Lower lobe of right lung (tissue), 2 donors: ENCODE measurements around the gene CUEDC1. TPM values are rescaled to one million over a fixed set of nuclear protein-coding genes. Genes with fewer than 3 reads are reported as not detected.
A peak's percentile ranks its signal among the peaks of the same experiment; 100 is the strongest.

Experiments
- ATAC-seq, 2 donors: fragments of 200-7000 bp; cut with Tn5 transposase; one replicate each; pipeline ENCODE4 v1.9.1; 2020 to 2022; ENCODE audit warnings: mild to moderate bottlenecking in 2 of 2, moderate library complexity in 2 of 2
- DNase-seq: peaks from one replicate; pipeline ENCODE4 v3.0.0-alpha.2; 2020
- H3K27ac ChIP-seq: fragments of 200-600 bp; one replicate; pipeline ENCODE4 v1.8.0; 2022
- H3K27me3 ChIP-seq: fragments of 200-600 bp; one replicate; pipeline ENCODE4 v1.8.0; 2022; ENCODE audit warnings: low read depth
- H3K36me3 ChIP-seq: fragments of 200-600 bp; one replicate; pipeline ENCODE4 v1.8.0; 2022; ENCODE audit warnings: mild to moderate bottlenecking
- H3K4me1 ChIP-seq: fragments of 200-600 bp; one replicate; pipeline ENCODE4 v1.8.0; 2022
- H3K4me3 ChIP-seq: fragments of 200-600 bp; one replicate; pipeline ENCODE4 v1.8.0; 2022; ENCODE audit warnings: mild to moderate bottlenecking
- H3K9me3 ChIP-seq: fragments of 200-600 bp; one replicate; pipeline ENCODE4 v1.8.0; 2022
- intact Hi-C: fragments of 100-400 bp; cut with DNase I; formaldehyde crosslinking; loops from one replicate; pipeline ENCODE4 v1.11.0; 2022
- total RNA-seq: library from RNA; stranded (reverse); fragmentation: NEBNext Ultra II Directional; extraction: Animal tissue kit (Norgen Biotek cat#: 25700); gene quantifications from one replicate; pipeline ENCODE4 v1.2.1, GENCODE V29; 2021
- TF ChIP-seq, protein P1 (sequence below): fragments of 200-600 bp; IDR thresholded peaks from one replicate; pipeline ENCODE4 v1.8.0; 2022; ENCODE audit warnings: antibody characterized with exemption, mild to moderate bottlenecking
- donor health status: DM: no; HTN: yes; CAD: no; lungs with severe emphysema.

The CUEDC1 gene
- total RNA-seq, 1 donor from 2014 or later = 42.8 TPM

DNA sequence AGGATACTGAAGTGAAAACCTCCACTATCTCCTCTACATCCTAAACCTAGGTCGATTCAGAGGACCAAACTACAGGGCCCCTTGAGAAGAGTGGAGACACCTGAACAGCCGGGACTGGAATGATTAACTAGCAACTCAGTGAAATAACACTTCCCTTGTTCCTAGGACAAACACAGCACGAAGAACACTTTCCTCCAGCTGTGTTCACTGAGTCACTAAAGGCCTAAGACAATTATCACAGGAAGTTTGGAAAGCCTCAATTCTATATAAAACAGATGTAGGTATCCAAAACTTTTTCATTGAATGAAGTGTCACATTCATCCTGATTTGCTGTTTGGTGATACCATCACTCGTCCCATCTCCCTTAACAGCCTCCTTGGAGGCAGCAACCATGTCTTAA is 15.5 kb upstream of the CUEDC1 start:
- peaks cover 41% of the 10 kb centered on the region for H3K36me3 ChIP-seq
- H3K4me3 ChIP-seq = no peak overlapping the region
- H3K4me1 ChIP-seq = peaks cover 12% of the 10 kb centered on the region
- no peak overlapping the region for H3K27ac ChIP-seq
- ATAC-seq = no peak
- intact Hi-C loops = no loop called here
- no peaks in the 10 kb centered on the region for H3K27me3 ChIP-seq
- no peak for DNase-seq
- no peaks in the 10 kb centered on the region for H3K9me3 ChIP-seq
- TF ChIP-seq, protein P1, sequence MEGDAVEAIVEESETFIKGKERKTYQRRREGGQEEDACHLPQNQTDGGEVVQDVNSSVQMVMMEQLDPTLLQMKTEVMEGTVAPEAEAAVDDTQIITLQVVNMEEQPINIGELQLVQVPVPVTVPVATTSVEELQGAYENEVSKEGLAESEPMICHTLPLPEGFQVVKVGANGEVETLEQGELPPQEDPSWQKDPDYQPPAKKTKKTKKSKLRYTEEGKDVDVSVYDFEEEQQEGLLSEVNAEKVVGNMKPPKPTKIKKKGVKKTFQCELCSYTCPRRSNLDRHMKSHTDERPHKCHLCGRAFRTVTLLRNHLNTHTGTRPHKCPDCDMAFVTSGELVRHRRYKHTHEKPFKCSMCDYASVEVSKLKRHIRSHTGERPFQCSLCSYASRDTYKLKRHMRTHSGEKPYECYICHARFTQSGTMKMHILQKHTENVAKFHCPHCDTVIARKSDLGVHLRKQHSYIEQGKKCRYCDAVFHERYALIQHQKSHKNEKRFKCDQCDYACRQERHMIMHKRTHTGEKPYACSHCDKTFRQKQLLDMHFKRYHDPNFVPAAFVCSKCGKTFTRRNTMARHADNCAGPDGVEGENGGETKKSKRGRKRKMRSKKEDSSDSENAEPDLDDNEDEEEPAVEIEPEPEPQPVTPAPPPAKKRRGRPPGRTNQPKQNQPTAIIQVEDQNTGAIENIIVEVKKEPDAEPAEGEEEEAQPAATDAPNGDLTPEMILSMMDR = no peak

DNA sequence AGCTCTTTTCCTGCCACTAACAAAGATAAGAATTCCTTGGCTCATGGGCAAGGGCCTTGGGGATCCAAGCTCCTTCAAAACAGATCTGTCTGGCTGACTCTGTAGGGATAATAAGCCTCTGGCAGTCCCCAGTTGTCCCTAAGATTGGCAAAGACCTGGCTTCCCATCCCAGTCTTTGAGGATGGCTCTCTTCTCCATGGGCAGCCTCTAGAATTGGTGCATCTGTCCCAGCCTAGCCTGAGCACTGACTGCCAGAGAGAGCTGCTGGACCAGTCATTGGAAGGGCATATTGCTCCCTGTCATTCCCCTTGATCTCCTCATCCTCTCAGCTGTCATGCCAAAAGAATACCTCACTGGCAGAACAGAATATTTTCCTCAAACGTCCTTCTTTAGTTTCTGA is 13.2 kb upstream of the CUEDC1 start:
- DNase-seq (no peak), ATAC-seq (no peak)
- Histone ChIP-seq H3K9me3 (no peaks in the 10 kb centered on the region), H3K36me3 (peaks cover 19% of the 10 kb centered on the region), H3K27ac (no peak overlapping the region), H3K4me3 (no peak overlapping the region), H3K27me3 (no peaks in the 10 kb centered on the region), H3K4me1 (no peaks in the 10 kb centered on the region)
- TF ChIP-seq, protein P1 = no peak
- intact Hi-C loops = no loop called here

DNA sequence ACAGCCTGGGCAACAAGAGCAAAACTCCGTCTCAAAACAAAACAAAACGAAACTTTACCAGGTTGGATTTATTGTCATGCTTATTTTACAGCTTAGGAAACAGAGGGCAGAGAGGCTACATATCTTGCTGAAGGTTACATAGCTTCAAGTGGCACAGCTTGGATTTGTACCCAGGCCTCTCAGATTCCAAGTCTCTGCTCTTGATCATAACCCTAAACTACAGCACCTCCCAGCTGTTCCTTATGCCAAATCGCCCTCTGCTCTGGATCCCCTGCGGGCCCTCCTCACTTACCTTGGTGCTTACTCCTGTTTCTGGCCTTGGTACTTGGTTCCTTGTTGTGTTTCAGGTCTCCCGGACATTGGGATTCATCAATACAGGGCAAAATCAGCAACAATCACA is 11.7 kb upstream of the CUEDC1 start:
- Histone ChIP-seq H3K27ac (no peak overlapping the region), H3K27me3 (no peaks in the 10 kb centered on the region), H3K36me3 (peaks cover 3% of the 10 kb centered on the region), H3K4me1 (no peaks in the 10 kb centered on the region), H3K9me3 (no peaks in the 10 kb centered on the region), H3K4me3 (no peak overlapping the region)
- TF ChIP-seq, protein P1 = no peak
- ATAC-seq (peak in 1 of 2 donors; percentile 50), DNase-seq (no peak)
- intact Hi-C loops = no loop called here

DNA sequence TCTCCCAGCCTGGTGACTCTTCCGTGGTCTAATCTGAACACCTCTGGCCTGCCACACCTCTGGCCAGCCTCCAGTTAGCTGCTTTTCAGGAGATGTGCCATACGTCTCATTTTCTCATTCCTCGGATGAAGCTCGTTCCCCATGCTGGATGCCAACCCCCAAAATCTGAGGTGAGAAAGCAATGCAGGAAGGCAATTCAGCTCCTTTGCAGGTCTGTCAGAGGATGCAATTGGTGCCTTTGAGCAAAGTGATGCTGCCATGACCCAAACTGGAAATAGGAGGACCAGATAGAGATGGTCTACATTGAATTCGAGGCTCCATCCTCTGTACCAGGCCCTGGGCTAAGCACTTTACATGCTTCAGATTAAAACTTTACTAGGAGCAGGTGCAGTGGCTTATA is 11.0 kb upstream of the CUEDC1 start:
- TF ChIP-seq, protein P1 = no peak
- H3K4me3 ChIP-seq = no peak overlapping the region
- no peak for DNase-seq
- intact Hi-C loops = no loop called here
- no peak overlapping the region for H3K27ac ChIP-seq
- H3K4me1 ChIP-seq = no peaks in the 10 kb centered on the region
- ATAC-seq = no peak
- H3K27me3 ChIP-seq = no peaks in the 10 kb centered on the region
- H3K36me3 ChIP-seq = no peaks in the 10 kb centered on the region
- no peaks in the 10 kb centered on the region for H3K9me3 ChIP-seq

DNA sequence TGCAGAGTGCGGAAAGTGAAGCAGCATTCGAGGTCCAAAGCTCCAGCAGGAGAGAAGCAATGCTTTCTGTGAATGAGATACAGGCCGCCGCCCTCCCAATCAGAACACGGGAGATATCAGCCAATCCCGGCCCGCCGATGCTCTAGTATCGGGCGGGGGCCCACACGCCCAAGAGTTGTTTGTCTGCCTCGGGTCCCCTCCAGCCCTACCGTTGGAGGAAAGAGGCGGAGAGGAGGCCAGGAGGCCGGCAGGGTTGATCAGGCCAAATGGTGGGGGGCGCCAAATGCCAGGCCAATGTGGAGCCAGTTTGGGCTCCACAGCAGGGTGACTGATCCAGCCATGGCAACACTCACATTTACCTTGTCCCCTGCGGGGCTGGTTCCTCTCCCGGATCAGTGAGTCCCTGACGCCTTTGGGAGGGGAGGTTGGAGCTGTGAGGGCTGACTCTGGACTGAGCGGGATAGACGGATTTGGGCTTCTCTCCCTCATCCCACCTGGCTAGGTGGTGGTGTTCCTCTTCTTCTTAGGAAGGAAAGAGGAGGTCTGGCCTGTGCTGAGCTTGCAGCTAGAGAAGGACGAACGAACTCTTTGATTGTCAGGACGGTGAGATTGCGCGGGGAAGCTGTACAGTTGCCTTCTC is 10.4 kb upstream of the CUEDC1 start:
- intact Hi-C loops = no loop called here
- TF ChIP-seq, protein P1 = no peak
- no peaks in the 10 kb centered on the region for H3K36me3 ChIP-seq
- ATAC-seq (no peak), DNase-seq (no peak)
- no peaks in the 10 kb centered on the region for H3K27me3 ChIP-seq
- H3K4me1 ChIP-seq = no peaks in the 10 kb centered on the region
- H3K4me3 ChIP-seq = no peak overlapping the region
- H3K27ac ChIP-seq = no peak overlapping the region
- H3K9me3 ChIP-seq = no peaks in the 10 kb centered on the region

DNA sequence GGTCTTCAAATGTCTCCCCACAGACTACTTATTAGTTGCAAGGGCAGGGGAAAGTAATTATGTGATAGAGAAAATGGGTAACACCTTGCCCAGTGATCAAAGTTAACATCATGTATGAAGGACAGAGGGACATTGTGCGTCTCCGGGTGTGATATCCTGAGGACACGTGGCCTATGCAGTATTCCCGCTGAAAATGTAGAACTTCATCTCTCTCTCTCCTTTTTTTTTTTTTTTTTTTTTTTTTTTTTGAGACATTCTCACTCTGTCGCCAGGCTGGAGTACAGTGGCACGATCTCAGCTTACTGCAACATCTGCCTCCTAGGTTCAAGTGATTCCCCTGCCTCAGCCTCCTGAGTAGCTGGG is 7.9 kb upstream of the CUEDC1 start:
- no peaks in the 10 kb centered on the region for H3K4me1 ChIP-seq
- intact Hi-C loops = no loop called here
- TF ChIP-seq, protein P1 = no peak
- H3K4me3 ChIP-seq = no peak overlapping the region
- no peaks in the 10 kb centered on the region for H3K9me3 ChIP-seq
- H3K27ac ChIP-seq = no peak overlapping the region
- ATAC-seq = no peak
- DNase-seq = no peak
- no peaks in the 10 kb centered on the region for H3K27me3 ChIP-seq
- no peaks in the 10 kb centered on the region for H3K36me3 ChIP-seq
